ENCODE data around the gene EHBP1. TPM values are rescaled to one million over a fixed set of nuclear protein-coding genes. Genes with fewer than 3 reads are reported as not detected.

EHBP1 gene
- total RNA-seq, 2 donors from 2014 or later: 22.4 to 22.9 TPM

- H3K36me3 ChIP-seq: no peaks in the 10 kb centered on the region
- H3K4me1 ChIP-seq: no peaks in the 10 kb centered on the region
- no peak for TF ChIP-seq CTCF (IDR thresholded peaks at IDR 0.05)
- no peaks in the 10 kb centered on the region for H3K9me3 ChIP-seq
- H3K4me3 ChIP-seq: no peak overlapping the region
- no peaks in the 10 kb centered on the region for H3K27me3 ChIP-seq
- DNase-seq (ENCODE audit: low spot score): no peak
- H3K27ac ChIP-seq: no peak overlapping the region
These were observed 329.7 kb downstream of the EHBP1 start for GRCh38 chr2:63035169-63035568.

GRCh38 chr2:63035660-63036059 lies 330.1 kb downstream of the EHBP1 start:
- Histone ChIP-seq H3K27ac (no peak overlapping the region), H3K4me3 (no peak overlapping the region), H3K4me1 (no peaks in the 10 kb centered on the region), H3K36me3 (no peaks in the 10 kb centered on the region), H3K27me3 (no peaks in the 10 kb centered on the region), H3K9me3 (no peaks in the 10 kb centered on the region)
- no peak for TF ChIP-seq CTCF (IDR thresholded peaks at IDR 0.05)
- no peak for DNase-seq (ENCODE audit: low spot score)

- H3K27me3 ChIP-seq: no peaks in the 10 kb centered on the region
- no peaks in the 10 kb centered on the region for H3K36me3 ChIP-seq
- H3K4me1 ChIP-seq: no peaks in the 10 kb centered on the region
- no peak overlapping the region for H3K27ac ChIP-seq
- DNase-seq (ENCODE audit: low spot score): no peak
- TF ChIP-seq CTCF (IDR thresholded peaks at IDR 0.05): no peak
- H3K4me3 ChIP-seq: no peak overlapping the region
- H3K9me3 ChIP-seq: no peaks in the 10 kb centered on the region
These were observed 332.5 kb downstream of the EHBP1 start for GRCh38 chr2:63038034-63038433.

- H3K36me3 ChIP-seq: peaks cover 6% of the 10 kb centered on the region
- H3K4me1 ChIP-seq: no peaks in the 10 kb centered on the region
- H3K27ac ChIP-seq: no peak overlapping the region
- no peak for TF ChIP-seq CTCF (IDR thresholded peaks at IDR 0.05)
- H3K4me3 ChIP-seq: no peak overlapping the region
- H3K9me3 ChIP-seq: no peaks in the 10 kb centered on the region
- no peaks in the 10 kb centered on the region for H3K27me3 ChIP-seq
- DNase-seq (ENCODE audit: low spot score): no peak
These were observed 335.1 kb downstream of the EHBP1 start for GRCh38 chr2:63040586-63040985.

- no peaks in the 10 kb centered on the region for H3K27me3 ChIP-seq
These were observed 336.1 kb downstream of the EHBP1 start for GRCh38 chr2:63041592-63041991.

More at GRCh38 chr2:63041592-63041991, 336.1 kb downstream of the EHBP1 start:
- no peaks in the 10 kb centered on the region for H3K4me1 ChIP-seq
- no peak for TF ChIP-seq CTCF (IDR thresholded peaks at IDR 0.05)
- H3K36me3 ChIP-seq: peaks cover 12% of the 10 kb centered on the region
- no peak overlapping the region for H3K27ac ChIP-seq
- H3K9me3 ChIP-seq: no peaks in the 10 kb centered on the region
- no peak overlapping the region for H3K4me3 ChIP-seq
- no peak for DNase-seq (ENCODE audit: low spot score)

Measured in right atrium auricular region (tissue), 2 donors.